SK-N-SH (cell line): Measurements from ENCODE around the gene TCF7L2.

ENCODE experiments used
- CTCF ChIP-seq: fragments of 200-600 bp; sonication (generic); IDR thresholded peaks from 2 replicates; pipeline ENCODE4 v1.6.1; 2017; ENCODE audit warnings: antibody characterized with exemption, mild to moderate bottlenecking, moderate library complexity
- ELF1 ChIP-seq: IDR thresholded peaks from 2 replicates; pipeline ENCODE4 v1.4.0; 2012
- NFIC ChIP-seq: IDR thresholded peaks from 2 replicates; pipeline ENCODE4 v1.4.0; 2012; ENCODE audit warnings: borderline replicate concordance
- POLR2AphosphoS5 ChIP-seq: IDR thresholded peaks from 2 replicates; pipeline ENCODE4 v1.6.1; 2012; ENCODE audit warnings: low read depth, low read length
- RFX5 ChIP-seq: IDR thresholded peaks from 2 replicates; pipeline ENCODE4 v1.6.1; 2012; ENCODE audit warnings: mild to moderate bottlenecking, improper control_type of control experiment, low read length
- RXRA ChIP-seq: IDR thresholded peaks from 2 replicates; pipeline ENCODE4 v1.4.0; 2012; ENCODE audit warnings: low read depth, mild to moderate bottlenecking, borderline replicate concordance
- SIN3A ChIP-seq: IDR thresholded peaks from 2 replicates; pipeline ENCODE4 v1.6.1; 2012; ENCODE audit warnings: low read depth, mild to moderate bottlenecking, low read length, moderate library complexity, borderline replicate concordance
- SMC3 ChIP-seq: IDR thresholded peaks from 2 replicates; pipeline ENCODE4 v1.6.1; 2012; ENCODE audit warnings: low read depth, low read length, improper control_type of control experiment
- TEAD4 ChIP-seq: IDR thresholded peaks from 2 replicates; pipeline ENCODE4 v1.4.0; 2012; ENCODE audit warnings: mild to moderate bottlenecking, borderline replicate concordance; ENCODE audit not compliant: insufficient read depth
- YY1 ChIP-seq: IDR thresholded peaks from 2 replicates; pipeline ENCODE4 v1.4.0; 2012; ENCODE audit warnings: low read depth, mild to moderate bottlenecking
- TF ChIP-seq, protein P1 (sequence below): IDR thresholded peaks from 2 replicates; pipeline ENCODE4 v1.4.0; 2012; ENCODE audit warnings: low read depth

DNA sequence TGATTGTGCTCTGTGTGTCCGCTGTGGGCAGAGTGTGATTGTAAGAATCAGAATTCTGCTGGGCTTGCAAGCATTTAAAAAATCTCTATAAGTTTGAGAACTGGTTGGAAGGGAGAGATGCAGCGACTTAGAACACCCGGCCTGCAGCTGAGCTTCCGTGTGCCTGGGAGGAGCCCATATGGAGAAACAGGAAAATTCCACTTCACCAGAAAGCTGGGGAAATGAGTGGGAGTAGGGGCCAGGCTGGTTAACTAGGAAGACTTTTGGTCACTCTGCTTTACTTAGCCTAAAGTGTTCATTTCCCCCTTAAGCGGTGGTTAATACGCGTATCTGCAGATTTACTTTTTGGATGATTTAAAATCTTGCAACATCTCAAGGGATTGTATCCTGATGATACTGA, 72.2 kb downstream of the TCF7L2 start:
- TF ChIP-seq YY1 (no peak), CTCF (no peak), NFIC (no peak), POLR2AphosphoS5 (no peak), TEAD4 (no peak), SIN3A (no peak), RFX5 (no peak), SMC3 (no peak), RXRA (no peak), ELF1 (no peak)
- TF ChIP-seq, protein P1, sequence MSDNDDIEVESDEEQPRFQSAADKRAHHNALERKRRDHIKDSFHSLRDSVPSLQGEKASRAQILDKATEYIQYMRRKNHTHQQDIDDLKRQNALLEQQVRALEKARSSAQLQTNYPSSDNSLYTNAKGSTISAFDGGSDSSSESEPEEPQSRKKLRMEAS, result no peak
